Measurements from ENCODE around the gene PDCD7. TPM values are rescaled to one million over a fixed set of nuclear protein-coding genes. Genes with fewer than 3 reads are reported as not detected.
A peak's percentile ranks its signal among the peaks of the same experiment; 100 is the strongest.
"Not testable (repeated sequence)": the region's sequence is repeated elsewhere in the genome, so short reads cannot be mapped to it uniquely, and the experiment has no call there.

The PDCD7 gene
- total RNA-seq, 1 donor from 2014 or later, result 19.3 TPM

GRCh38 chr15:65077981-65078352 is 55.6 kb downstream of the PDCD7 start:
- TF ChIP-seq CTCF (IDR thresholded peaks at IDR 0.05; ENCODE audit: unreplicated experiment), result no peak
- Mint-ChIP-seq H3K4me3 (ENCODE audit: unreplicated experiment) (peak overlapping the region; percentile 16), H3K9me3 (ENCODE audit: unreplicated experiment) (no peaks in the 10 kb centered on the region), H3K4me1 (ENCODE audit: unreplicated experiment) (peaks cover 16% of the 10 kb centered on the region), H3K27ac (ENCODE audit: unreplicated experiment) (no peak overlapping the region), H3K36me3 (ENCODE audit: low read depth, unreplicated experiment) (peaks cover 6% of the 10 kb centered on the region), H3K27me3 (ENCODE audit: unreplicated experiment) (peaks cover 14% of the 10 kb centered on the region)
- peak; percentile 74 for DNase-seq (ENCODE audit: low spot score)

GRCh38 chr15:65077291-65077980 is 56.2 kb downstream of the PDCD7 start:
- Mint-ChIP-seq H3K9me3 (ENCODE audit: unreplicated experiment) (no peaks in the 10 kb centered on the region), H3K27me3 (ENCODE audit: unreplicated experiment) (peaks cover 10% of the 10 kb centered on the region)
- TF ChIP-seq CTCF (IDR thresholded peaks at IDR 0.05; ENCODE audit: unreplicated experiment), result no peak

GRCh38 chr15:65076486-65077290 is 56.9 kb downstream of the PDCD7 start, which contains the start of gene KBTBD13:
TSS of gene KBTBD13 (plus strand) at chr15:65076746. CDS start at chr15:65076816, 70 bp downstream.
- Mint-ChIP-seq H3K4me3 (ENCODE audit: unreplicated experiment) (no peak within 1 kb of the TSS), H3K27ac (ENCODE audit: unreplicated experiment) (no peak within 1 kb of the TSS), H3K4me1 (ENCODE audit: unreplicated experiment) (peaks cover 9% of the 10 kb centered on the region), H3K27me3 (ENCODE audit: unreplicated experiment) (peaks cover 12% of the 10 kb centered on the region), H3K9me3 (ENCODE audit: unreplicated experiment) (no peaks in the 10 kb centered on the region), H3K36me3 (ENCODE audit: low read depth, unreplicated experiment) (peaks cover 6% of the 10 kb centered on the region)
- no peak for TF ChIP-seq CTCF (IDR thresholded peaks at IDR 0.05; ENCODE audit: unreplicated experiment)
- no peak for DNase-seq (ENCODE audit: low spot score)

More at GRCh38 chr15:65077291-65077980, 56.2 kb downstream of the PDCD7 start:
- Mint-ChIP-seq H3K27ac (ENCODE audit: unreplicated experiment) (no peak overlapping the region), H3K36me3 (ENCODE audit: low read depth, unreplicated experiment) (peaks cover 6% of the 10 kb centered on the region), H3K4me1 (ENCODE audit: unreplicated experiment) (peaks cover 11% of the 10 kb centered on the region), H3K4me3 (ENCODE audit: unreplicated experiment) (no peak overlapping the region)
- no peak for DNase-seq (ENCODE audit: low spot score)

GRCh38 chr15:65075607-65076395 is 57.8 kb downstream of the PDCD7 start:
- not testable (repeated sequence) for H3K27ac Mint-ChIP-seq (ENCODE audit: unreplicated experiment); H3K4me1 Mint-ChIP-seq (ENCODE audit: unreplicated experiment); DNase-seq (ENCODE audit: low spot score); H3K4me3 Mint-ChIP-seq (ENCODE audit: unreplicated experiment); H3K9me3 Mint-ChIP-seq (ENCODE audit: unreplicated experiment); H3K36me3 Mint-ChIP-seq (ENCODE audit: low read depth, unreplicated experiment)
- peaks cover 13% of the 10 kb centered on the region for H3K27me3 Mint-ChIP-seq (ENCODE audit: unreplicated experiment)

- not testable (repeated sequence) for H3K9me3 Mint-ChIP-seq (ENCODE audit: unreplicated experiment); DNase-seq (ENCODE audit: low spot score); H3K4me1 Mint-ChIP-seq (ENCODE audit: unreplicated experiment); H3K4me3 Mint-ChIP-seq (ENCODE audit: unreplicated experiment); H3K27ac Mint-ChIP-seq (ENCODE audit: unreplicated experiment); H3K36me3 Mint-ChIP-seq (ENCODE audit: low read depth, unreplicated experiment)
- peaks cover 15% of the 10 kb centered on the region for H3K27me3 Mint-ChIP-seq (ENCODE audit: unreplicated experiment)
Measured at GRCh38 chr15:65074946-65075345, 58.7 kb downstream of the PDCD7 start.
